Ovary (tissue), 3 donors: ENCODE measurements around the gene GALNT10.

ENCODE experiments used
- POLR2A ChIP-seq: fragments of 450-650 bp; IDR thresholded peaks from one replicate; pipeline ENCODE4 v1.6.1; 2017; ENCODE audit warnings: antibody characterized with exemption, mild to moderate bottlenecking, moderate library complexity
- TF ChIP-seq, protein P1 (sequence below), 3 donors: fragments of 450-650 bp in 2 of 3; fragments of 200-600 bp in 1 of 3; IDR thresholded peaks; one replicate each; pipeline versions ENCODE4 v1.5.1 to v1.8.0; 2016 to 2022; ENCODE audit warnings: antibody characterized with exemption in 3 of 3, mild to moderate bottlenecking in 1 of 3
- donor health status: DM: no; HTN: no; CAD: no.

DNA sequence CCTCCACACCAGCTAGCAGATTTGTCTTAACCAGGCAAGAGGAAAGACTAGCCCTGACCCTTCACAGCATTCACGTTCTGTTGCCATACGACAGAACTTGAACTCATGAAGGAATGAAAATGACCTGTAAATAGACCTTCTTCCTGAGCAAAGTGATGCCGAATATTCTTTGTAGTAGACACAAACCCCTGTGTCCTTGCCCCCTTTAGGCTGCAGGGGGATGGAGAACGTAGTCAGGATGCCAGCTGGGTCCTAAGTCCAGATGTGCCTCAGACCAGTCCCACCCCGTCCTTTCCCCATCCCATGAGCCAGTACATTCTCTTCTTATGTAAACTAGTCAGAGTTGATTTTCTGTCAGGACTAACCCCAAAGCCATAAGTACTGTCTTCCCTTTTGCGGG, 151.1 kb downstream of the GALNT10 start:
- TF ChIP-seq POLR2A: no peak
- TF ChIP-seq, protein P1, sequence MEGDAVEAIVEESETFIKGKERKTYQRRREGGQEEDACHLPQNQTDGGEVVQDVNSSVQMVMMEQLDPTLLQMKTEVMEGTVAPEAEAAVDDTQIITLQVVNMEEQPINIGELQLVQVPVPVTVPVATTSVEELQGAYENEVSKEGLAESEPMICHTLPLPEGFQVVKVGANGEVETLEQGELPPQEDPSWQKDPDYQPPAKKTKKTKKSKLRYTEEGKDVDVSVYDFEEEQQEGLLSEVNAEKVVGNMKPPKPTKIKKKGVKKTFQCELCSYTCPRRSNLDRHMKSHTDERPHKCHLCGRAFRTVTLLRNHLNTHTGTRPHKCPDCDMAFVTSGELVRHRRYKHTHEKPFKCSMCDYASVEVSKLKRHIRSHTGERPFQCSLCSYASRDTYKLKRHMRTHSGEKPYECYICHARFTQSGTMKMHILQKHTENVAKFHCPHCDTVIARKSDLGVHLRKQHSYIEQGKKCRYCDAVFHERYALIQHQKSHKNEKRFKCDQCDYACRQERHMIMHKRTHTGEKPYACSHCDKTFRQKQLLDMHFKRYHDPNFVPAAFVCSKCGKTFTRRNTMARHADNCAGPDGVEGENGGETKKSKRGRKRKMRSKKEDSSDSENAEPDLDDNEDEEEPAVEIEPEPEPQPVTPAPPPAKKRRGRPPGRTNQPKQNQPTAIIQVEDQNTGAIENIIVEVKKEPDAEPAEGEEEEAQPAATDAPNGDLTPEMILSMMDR (IDR thresholded peaks at IDR 0.05): no peak
